HG02884 (cell line): Measurements from ENCODE around the gene SNRNP27.

Experiments
- ATAC-seq: cut with Tn5 transposase; IDR thresholded peaks from one replicate; pipeline ENCODE4 v1.9.1; 2021; ENCODE audit warnings: mild to moderate bottlenecking, moderate library complexity; ENCODE audit not compliant: unreplicated experiment

Gene SNRNP27

DNA sequence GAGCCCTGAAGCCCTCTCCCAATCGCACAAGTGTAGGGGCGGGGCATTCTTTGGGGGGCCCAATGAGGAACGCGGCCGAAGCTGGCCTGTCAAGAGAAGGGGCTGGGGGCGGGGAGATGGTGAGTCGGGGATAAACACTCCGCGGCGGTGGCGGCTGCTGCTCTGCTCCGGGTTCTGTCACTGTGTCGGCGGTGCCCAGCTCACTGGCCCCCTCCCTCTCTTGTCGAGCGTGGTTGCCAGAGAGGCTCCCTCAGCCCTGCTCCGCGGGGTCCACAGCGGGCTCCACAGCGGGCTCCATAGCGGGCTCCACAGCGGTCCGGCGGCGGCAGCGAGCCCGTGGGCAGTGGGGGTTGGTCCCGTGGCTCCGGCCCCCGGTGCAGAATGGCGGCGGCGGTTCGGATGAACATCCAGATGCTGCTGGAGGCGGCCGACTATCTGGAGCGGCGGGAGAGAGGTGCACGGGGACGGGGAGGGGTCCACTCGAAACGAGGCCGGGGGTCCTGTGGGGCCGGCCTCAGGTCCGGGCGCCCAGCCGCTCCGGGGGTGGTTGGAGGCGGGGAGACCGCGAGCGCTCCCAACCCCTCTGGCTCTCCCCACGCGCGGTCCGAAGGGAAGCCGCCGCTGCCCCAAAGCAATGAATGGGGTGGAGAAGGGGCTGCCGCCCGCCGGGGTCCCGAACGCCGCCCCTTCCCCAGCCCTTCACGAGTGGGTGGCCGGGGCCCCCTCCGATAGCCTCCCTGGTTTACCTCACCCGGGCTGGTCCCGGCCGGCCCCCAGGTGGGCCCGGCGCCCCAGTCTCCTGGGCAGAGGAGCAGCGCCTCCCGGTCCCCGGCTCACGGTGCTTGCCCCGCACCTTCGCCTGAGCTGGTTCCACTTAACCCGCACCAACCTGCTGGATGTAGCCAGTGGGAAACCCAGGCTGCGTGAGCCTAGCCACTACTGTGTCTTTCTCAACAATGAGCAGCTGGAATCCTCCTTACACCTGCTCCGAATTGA lies 21.5 kb downstream of the SNRNP27 start, which contains the start of gene MXD1:
Gene MXD1 (plus strand): TSS at position 160 of the 996 bp plus-strand sequence. CDS start 222 bp downstream, at position 382.
- no peak for ATAC-seq

DNA sequence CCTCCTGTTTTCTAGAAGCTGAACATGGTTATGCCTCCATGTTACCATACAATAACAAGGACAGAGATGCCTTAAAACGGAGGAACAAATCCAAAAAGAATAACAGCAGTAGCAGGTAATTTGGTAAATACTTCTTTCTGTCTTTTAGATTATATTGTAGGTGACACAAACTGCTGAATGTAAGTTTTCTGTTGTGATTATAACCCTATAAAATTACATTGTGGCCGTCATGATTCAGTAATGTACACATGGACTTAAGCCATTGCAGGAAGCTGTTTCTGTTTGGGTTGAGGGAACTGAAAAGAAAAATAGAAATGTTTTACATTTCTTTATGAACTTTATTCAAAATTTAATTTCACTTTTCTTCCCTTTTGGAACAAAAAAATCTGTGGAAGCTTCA lies 22.4 kb downstream of the SNRNP27 start:
- no peak for ATAC-seq

DNA sequence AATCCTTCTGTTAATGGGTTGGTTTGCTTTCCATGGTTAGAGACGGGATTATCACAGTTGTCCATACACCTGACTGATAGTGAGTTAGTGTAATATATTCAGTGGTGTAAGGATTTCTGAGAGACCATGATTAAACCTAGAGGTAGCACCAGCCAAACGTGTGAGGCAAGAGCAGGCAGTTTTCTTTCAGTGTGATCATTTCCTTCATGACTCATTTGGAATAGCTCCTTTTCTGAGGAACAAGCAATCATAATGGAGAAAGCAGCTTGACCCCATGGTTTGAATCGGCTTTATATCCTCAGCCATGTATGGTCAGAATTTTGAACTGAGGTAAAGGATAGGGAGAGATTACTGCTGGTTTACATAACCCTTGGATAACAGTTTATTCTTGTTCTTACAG lies 24.1 kb downstream of the SNRNP27 start:
- no peak for ATAC-seq

DNA sequence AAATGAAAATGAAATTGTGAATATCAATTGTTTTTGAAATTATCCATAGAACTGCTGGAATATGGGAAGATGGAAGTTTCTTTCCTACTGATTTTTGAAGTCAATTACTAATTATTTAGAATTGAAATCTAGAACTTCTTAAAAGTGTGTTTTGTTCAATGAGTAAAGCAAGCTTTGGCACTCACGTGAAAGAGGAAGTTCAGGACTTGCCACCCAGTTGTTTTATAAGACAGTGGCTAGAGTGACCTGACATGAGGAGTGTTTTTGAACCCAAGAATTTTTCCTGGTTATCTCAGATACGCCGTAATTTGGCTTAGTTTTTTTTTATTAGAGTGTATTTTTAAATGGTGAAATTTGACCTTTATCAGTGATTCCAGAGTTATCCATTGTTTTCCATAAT lies 24.6 kb downstream of the SNRNP27 start:
- no peak for ATAC-seq

DNA sequence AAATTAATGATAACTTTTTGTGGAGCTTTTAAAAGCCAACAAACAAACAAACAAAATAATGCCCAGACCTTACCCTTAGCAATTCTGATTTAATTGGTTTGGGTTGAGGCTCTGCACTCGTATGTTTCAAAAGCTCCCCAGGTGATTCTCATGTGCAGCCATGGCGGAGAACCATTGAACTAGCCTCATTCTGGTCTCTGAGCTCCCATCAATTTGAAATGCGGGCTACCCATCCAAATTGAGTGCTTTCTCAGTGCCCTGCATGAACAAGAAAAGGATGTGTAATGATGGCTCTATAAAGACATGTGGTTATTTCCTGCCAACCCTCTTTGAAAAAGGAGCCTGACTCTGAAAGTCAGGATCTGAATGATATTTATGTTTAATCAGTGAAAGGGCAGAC lies 29.4 kb downstream of the SNRNP27 start:
- ATAC-seq: no peak

DNA sequence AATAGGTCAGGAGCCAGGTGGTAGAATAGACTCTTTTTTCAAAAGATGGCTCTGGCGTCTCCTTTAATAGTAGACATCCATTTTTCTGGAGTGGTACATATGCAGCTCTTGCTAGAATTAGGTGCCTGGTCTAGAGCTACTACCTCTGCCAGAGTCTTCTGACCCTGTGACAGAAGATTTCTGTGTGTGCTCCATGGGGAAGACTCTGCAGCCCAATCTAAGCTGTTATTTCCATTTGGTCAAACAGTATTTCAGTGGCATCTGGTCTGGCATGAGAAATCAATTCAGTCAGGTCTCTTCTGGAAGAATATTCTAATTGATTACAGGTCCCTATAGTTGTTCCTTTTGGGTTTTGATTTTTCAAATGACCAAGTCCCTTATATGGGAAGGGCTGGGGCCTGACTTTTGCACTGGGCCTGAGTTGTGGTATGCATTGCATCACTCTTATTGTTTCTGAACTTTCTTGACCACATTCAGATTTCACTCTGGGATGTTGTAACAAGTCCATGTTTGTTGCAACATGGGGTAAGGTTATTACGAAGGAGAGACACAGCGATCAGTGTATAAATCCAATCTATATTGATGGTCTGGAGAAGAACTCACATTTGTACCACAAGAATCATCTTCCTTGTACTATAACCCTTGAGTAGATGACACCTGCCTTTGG lies 33.2 kb downstream of the SNRNP27 start:
- ATAC-seq: no peak

DNA sequence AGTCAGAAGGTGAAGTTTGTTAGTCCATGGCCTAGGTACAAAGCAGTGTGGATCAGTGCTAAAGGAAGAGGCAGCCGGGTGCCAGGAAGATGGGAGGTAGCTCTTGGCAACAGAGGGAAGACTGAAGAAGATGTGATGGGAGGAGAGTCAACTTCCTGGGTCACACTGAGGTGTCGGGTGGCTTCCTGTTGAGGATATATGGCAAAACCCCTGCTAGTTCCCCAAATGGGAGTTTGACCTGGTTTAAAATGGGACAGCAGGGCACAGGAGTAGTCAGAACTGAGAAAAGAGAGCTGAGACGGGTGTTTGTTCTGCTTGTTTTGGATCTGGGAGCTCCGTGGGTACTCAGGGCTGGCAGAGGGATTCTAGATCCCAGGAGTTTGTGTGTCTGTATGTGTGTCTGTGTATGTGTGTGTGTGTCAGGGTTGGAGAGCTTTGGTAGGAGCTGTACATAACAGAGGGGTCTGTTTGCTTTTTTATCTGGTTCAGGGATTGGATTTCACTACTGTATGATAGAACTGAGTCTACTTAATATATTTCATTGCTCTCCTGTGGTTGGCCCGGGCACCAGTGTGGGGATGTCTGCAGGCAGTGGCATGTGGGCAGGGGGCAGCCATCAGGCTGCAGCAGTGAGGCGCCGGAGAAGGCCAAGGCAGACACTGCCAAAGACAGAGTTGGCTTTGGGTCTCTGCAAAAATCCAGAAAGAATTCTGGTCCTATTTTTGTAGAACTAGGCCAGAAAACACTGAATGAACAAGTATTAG lies 38.3 kb downstream of the SNRNP27 start:
- no peak for ATAC-seq

DNA sequence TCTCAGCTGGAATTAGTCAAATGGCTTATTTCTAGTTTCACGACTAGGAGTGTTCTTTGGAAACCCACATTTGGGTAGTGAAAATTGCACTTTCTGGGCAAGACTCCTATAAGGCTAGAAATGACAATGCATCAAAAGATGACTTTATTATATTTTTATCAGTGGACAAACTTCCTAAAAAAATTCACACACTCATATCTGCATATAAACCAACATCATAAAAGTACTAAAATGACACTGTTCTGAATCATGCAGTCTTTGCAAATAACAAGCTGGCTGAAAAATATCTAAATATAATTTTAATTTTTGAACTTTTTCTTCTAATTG lies 38.8 kb downstream of the SNRNP27 start:
- no peak for ATAC-seq

DNA sequence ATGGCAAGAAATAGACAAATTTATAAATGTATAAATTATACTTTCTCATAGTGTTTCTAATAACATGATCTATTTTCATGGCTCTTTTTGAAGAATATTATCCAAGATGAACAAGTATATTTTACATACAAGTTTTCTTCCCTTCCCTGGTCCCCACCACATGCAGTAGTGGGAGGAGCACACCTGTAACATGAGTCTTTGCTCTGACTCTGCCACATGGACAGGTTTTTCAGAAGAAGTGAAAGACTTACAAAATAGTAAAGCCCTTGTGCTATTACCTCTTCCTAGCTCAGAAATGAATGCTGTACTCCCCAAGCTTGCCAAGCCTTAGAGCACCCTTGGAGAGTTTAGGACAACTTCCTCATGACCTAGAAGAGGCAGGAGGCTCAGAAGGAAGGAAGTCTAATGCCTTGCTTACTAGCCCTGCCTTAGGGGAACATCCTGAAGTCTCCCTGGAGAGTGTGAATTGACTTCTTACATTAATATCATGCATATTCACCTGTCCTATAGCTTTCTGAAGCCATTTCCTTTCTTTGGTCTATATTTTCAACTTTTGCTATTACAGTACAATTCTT lies 39.6 kb downstream of the SNRNP27 start:
- no peak for ATAC-seq

DNA sequence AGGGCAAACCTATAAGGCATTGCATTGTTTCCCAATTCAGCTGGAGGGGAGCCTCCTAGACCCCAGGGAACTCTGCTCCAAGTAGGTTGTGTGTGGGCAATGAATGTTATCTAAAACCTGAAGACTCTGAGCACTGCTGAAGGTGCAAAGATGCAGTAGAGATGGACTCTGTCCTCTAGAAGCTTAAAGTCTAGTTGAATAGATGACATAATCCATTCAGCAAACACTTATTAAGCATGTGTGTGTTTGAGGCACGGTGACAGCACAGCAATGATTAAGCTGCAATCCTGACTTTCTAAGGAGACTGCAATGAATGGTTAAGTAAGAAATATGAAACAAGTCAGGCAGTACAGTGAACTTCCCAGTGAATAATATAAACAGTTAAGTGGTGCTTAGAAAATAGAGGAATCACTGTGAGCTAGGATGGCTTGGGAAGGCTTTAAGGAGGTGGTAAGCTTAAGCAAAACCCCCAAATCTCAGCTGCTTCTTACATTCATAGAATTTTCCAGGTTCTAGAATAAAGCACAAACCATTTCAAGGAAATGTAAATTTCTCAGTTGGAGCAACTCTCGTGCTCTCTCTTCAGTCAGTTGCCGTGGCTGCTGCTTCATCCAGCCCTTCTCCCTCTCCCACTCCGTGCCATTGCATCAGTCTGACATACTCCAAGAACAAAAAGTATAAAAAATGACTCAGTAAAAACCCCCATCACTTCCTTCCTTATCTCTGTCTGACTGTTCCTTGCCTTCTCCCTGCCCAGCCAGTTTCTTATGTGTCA lies 40.3 kb downstream of the SNRNP27 start:
- ATAC-seq: no peak

DNA sequence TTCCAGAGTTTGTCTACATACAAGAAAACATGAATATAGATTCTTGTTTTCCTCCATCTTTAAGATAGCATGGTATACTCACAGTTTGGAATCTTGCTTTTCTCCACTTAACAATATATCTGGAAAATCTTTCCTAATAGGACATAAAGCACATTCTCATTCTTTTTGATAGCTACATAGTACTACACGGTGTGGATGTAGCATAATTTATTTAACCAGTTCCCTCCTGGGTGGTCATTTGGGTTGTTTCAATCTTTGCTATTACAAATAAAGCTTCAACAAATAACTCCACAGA lies 40.8 kb downstream of the SNRNP27 start:
- no peak for ATAC-seq

DNA sequence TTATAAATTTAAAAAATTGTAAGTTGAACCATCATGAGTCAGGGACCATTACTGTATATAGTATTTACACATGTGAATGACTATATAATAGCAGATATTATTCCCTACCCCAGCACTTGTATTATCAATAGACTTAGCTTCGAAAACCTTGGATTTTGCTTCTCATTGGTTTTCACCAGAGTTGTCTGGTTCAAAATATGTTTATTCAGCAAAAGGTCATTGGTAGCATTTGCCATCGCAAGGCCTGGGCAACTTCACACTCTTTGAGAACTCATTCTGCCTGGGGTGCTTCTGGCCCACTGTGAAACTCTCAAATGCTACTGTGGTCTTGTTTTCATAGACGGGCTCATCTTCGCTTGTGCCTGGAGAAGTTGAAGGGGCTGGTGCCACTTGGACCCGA lies 41.3 kb downstream of the SNRNP27 start:
- ATAC-seq: no peak

DNA sequence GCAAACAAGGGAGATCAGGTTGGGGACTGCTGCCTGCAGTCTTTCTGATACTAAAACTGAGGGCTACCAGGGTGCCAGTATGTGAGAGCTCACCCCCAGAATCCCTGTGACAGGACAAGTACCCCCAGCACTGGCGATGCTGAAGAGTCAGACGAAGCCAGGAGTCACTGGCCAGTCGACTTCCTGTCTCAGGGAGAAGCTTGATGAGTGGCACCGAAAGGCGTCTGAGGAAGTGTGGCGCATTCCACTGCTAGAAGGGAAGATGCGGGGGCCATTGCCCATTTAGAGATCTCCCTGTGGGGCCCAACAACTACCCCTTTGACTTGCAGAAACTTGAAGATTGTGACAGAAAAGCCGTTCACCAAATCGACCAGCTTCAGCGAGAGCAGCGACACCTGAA lies 43.1 kb downstream of the SNRNP27 start:
- no peak for ATAC-seq

DNA sequence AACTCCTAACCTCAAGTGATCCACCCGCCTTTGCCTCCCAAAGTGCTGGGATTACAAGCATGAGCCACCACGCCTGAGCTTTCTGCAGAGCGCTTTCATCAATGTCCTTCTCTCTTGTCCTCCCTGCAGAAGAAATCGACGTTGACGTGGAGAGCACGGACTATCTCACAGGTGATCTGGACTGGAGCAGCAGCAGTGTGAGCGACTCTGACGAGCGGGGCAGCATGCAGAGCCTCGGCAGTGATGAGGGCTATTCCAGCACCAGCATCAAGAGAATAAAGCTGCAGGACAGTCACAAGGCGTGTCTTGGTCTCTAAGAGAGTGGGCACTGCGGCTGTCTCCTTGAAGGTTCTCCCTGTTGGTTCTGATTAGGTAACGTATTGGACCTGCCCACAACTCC lies 44.2 kb downstream of the SNRNP27 start:
- no peak for ATAC-seq

DNA sequence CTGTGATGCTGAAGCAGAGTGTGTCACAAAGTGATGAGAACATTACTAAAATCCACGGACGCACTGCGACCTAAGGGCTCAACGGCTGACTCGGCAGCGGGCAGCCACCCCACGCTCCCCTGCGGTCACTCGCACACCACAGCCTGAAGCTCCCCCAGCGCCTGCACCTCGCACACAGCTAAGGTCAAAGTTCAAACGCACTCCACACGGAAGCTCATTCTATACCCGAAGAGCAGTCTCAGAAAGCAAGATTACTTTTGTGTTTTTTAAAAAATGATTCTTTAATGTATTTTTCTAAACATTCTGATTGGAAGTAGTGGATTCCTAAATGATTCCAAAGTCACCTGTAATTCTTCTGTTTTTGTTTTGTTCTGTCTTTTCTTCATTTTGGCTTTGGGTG lies 46.0 kb downstream of the SNRNP27 start:
- no peak for ATAC-seq

DNA sequence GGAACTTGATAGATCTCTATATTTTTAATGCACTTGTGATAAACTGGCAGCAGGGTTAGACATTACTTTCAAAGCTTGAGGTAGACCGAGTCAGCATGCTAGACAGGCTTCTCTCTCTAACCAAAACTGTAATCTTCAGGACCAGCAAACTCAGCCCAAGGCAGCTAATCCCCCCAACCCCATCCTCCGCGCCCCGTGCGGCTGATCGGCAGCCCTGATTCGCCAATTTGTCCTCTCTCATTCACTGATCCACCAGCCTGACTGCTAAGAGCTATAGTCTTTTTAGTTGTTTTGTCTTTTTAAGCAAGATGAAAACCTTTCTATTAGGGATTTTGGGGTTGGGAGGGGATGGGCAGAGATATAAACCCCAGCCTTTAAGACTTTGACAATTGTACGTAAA lies 46.9 kb downstream of the SNRNP27 start:
- ATAC-seq: no peak

DNA sequence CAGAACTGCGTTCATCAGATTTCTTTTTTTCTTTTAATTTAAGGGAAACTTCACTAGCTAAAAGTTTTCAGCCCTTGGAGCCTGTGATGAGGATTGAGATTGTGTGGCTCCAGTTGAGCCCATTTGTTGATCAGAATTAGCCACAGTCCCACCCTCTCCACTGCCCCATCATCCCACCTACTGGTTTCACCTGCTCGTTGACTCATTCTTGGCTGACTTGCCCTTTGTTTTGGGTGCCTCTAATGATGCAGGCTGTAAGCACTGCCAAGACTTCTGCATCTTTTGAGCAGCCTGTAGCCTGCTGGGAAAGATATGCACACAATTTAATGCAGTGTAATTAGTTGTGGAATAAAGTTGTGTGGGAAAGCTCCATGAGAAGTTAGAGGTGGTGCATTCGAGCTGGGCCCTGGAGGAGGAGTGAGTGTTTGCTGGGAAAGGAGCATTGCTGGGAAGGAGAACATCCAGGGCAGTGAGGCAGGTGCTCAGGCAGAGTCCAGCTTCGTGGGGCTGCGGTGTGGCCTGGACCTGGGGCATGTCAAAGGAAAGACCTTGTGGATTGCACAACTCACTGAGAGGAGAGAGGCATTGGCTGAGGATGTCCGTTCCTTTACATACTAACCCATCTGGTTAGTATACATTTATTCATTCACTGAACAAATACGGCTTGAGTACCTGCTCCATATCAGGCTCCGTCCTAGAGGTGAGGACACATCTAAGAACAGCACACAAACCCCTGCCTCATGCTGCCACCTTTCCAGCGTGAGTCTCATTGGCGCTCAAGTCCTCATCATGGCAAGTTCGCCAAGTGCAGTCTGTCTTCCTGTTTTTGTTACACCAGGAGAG lies 49.5 kb downstream of the SNRNP27 start:
- ATAC-seq: no peak

DNA sequence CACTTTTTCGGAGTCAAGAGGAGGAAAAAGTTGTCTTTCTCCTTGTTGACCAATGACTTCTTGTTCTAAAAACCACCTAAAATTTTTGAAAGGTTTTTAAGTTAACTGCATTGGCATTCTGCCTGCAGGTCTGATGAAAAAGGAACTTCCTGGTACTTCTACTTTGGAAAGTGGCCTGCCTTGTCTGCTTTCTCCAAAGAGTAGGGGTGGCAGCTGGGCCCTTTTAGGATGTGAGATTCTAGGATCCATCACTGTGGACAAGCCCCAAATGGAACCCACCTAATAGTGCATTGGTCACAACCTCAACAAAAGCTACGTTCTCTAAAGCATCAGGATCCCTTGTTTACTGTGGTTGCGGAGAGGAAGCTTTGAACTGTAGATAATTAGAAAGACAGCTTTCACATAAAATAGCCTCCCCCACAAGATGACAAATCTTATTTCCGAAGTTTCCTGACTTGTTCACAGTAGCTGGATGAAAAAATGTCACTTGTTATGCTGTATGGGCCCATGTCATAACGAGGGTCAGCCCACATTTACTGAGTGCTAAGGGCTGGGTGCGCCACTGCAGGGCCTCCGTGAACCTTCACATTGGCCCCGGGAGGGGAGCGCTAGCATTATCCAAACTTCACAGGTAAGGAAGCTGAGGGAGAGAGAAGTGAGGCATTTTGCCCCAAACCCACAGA lies 50.2 kb downstream of the SNRNP27 start:
- no peak for ATAC-seq

DNA sequence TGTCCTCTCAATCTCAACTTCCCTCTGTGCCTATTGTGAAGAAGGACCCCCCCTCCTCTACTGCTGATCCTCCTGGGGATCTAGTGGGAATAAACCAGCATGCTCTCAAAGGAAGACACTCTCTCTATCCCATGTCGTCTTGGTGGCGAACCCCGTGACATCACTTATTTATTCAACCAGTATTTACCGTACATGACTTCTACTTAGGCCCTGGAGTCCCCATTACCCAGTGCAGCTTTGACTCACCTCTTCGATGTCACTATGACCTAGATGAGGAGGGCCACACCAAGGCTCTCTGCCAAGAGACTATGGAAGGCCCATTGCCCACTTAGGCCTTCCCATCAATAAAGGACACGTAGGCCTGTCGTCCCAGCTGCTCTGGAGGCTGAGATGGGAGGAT lies 51.0 kb downstream of the SNRNP27 start:
- ATAC-seq: no peak
